GM23338 (cell line): Measurements from ENCODE around the gene POLE. TPM values are rescaled to one million over a fixed set of nuclear protein-coding genes. Genes with fewer than 3 reads are reported as not detected.

Source experiments
- ATAC-seq: fragments of 200-7000 bp; cut with Tn5 transposase; 3 replicates; pipeline ENCODE4 v1.9.1; 2020
- DNase-seq: peaks from one replicate; pipeline ENCODE4 v3.0.0-alpha.2; 2015; ENCODE audit warnings: low spot score
- H2AFZ ChIP-seq: fragments of 200-600 bp; sonication (generic); 2 replicates; pipeline ENCODE4 v1.8.0; 2016; ENCODE audit warnings: antibody characterized with exemption, mild to moderate bottlenecking, moderate library complexity
- H3F3A ChIP-seq: fragments of 200-600 bp; sonication (generic); replicated peaks from 2 replicates; pipeline ENCODE4 v1.8.0; 2017; ENCODE audit warnings: antibody characterized with exemption, mixed run types, low read depth
- H3K27ac ChIP-seq: fragments of 200-600 bp; sonication (generic); 2 replicates; pipeline ENCODE4 v1.6.1; 2016; ENCODE audit warnings: low read depth
- H3K27me3 ChIP-seq: fragments of 200-600 bp; sonication (generic); 2 replicates; pipeline ENCODE4 v1.8.0; 2016; ENCODE audit warnings: mild to moderate bottlenecking, mixed run types, moderate library complexity; ENCODE audit not compliant: insufficient read depth
- H3K36me3 ChIP-seq: fragments of 200-600 bp; sonication (generic); 2 replicates; pipeline ENCODE4 v1.8.0; 2016; ENCODE audit warnings: mild to moderate bottlenecking; ENCODE audit not compliant: insufficient read depth
- H3K4me1 ChIP-seq: fragments of 200-600 bp; sonication (generic); 2 replicates; pipeline ENCODE4 v1.8.0; 2016; ENCODE audit warnings: mild to moderate bottlenecking, moderate library complexity; ENCODE audit not compliant: insufficient read depth
- H3K4me2 ChIP-seq: fragments of 200-600 bp; sonication (generic); 2 replicates; pipeline ENCODE4 v1.7.1; 2017; ENCODE audit warnings: mixed run types
- H3K4me3 ChIP-seq: fragments of 200-600 bp; sonication (generic); 2 replicates; pipeline ENCODE4 v1.6.1; 2016; ENCODE audit warnings: mixed run types
- H3K79me2 ChIP-seq: fragments of 200-600 bp; sonication (generic); replicated peaks from 2 replicates; pipeline ENCODE4 v1.8.0; 2017; ENCODE audit warnings: mild to moderate bottlenecking; ENCODE audit not compliant: insufficient read depth
- H3K9me2 ChIP-seq: fragments of 200-600 bp; sonication (generic); 2 replicates; pipeline ENCODE4 v1.8.0; 2017; ENCODE audit not compliant: insufficient read depth
- H4K20me1 ChIP-seq: fragments of 200-600 bp; sonication (generic); replicated peaks from 2 replicates; pipeline ENCODE4 v1.8.0; 2017; ENCODE audit warnings: mild to moderate bottlenecking; ENCODE audit not compliant: insufficient read depth
- H3K27ac Mint-ChIP-seq: 2 replicates; pipeline ENCODE4 v1.8.0; 2020; ENCODE audit warnings: inconsistent platforms, mild to moderate bottlenecking, moderate library complexity, mixed read lengths
- H3K27me3 Mint-ChIP-seq: 3 replicates; pipeline ENCODE4 v1.8.0; 2022; ENCODE audit warnings: low read depth, mild to moderate bottlenecking, moderate library complexity, mixed read lengths, inconsistent platforms; ENCODE audit not compliant: insufficient read depth, poor library complexity
- H3K36me3 Mint-ChIP-seq: 3 replicates; pipeline ENCODE4 v1.8.0; 2021; ENCODE audit warnings: low read depth, mild to moderate bottlenecking, inconsistent platforms, moderate library complexity, mixed read lengths
- H3K4me1 Mint-ChIP-seq: 3 replicates; pipeline ENCODE4 v1.8.0; 2020; ENCODE audit warnings: mild to moderate bottlenecking, inconsistent platforms, mixed read lengths
- H3K4me3 Mint-ChIP-seq: 3 replicates; pipeline ENCODE4 v1.8.0; 2021; ENCODE audit warnings: moderate library complexity, mild to moderate bottlenecking, inconsistent platforms, mixed read lengths
- H3K9me3 Mint-ChIP-seq: 3 replicates; pipeline ENCODE4 v1.8.0; 2020; ENCODE audit warnings: moderate library complexity, mild to moderate bottlenecking, inconsistent platforms, mixed read lengths
- EZH2 ChIP-seq: fragments of 200-600 bp; sonication (generic); IDR thresholded peaks from one replicate; pipeline ENCODE4 v1.8.0; 2017; ENCODE audit warnings: antibody characterized with exemption, mild to moderate bottlenecking, low read depth; ENCODE audit not compliant: unreplicated experiment
- EZH2phosphoT487 ChIP-seq: fragments of 200-600 bp; sonication (generic); IDR thresholded peaks from one replicate; pipeline ENCODE4 v1.8.1; 2018; ENCODE audit warnings: antibody characterized with exemption; ENCODE audit not compliant: unreplicated experiment
- JUNB ChIP-seq: IDR thresholded peaks from one replicate; pipeline ENCODE4 v1.6.1; 2016; ENCODE audit warnings: antibody characterized with exemption; ENCODE audit not compliant: unreplicated experiment
- NANOG ChIP-seq: IDR thresholded peaks from 2 replicates; pipeline ENCODE4 v1.6.1; 2016; ENCODE audit warnings: antibody characterized with exemption, borderline replicate concordance
- POLR2AphosphoS5 ChIP-seq: IDR thresholded peaks from 2 replicates; pipeline ENCODE4 v1.6.1; 2016; ENCODE audit warnings: antibody characterized with exemption, low read depth
- STAT1 ChIP-seq: IDR thresholded peaks from one replicate; pipeline ENCODE4 v1.6.1; 2016; ENCODE audit warnings: antibody characterized with exemption; ENCODE audit not compliant: unreplicated experiment
- ZNF114 ChIP-seq: fragments of 250-450 bp; sonication (Bioruptor Pico); IDR thresholded peaks from 2 replicates; pipeline ENCODE4 v1.5.0; 2020; ENCODE audit warnings: mild to moderate bottlenecking, moderate library complexity
- ZNF331 ChIP-seq: fragments of 250-450 bp; sonication (Bioruptor Pico); IDR thresholded peaks from 2 replicates; pipeline ENCODE4 v1.5.0; 2020; ENCODE audit warnings: low read depth, mild to moderate bottlenecking, moderate library complexity
- polyA plus RNA-seq: library from polyadenylated mRNA; unstranded; fragments of >200 nt; fragmentation: Nextera tagmentation; extraction: Ambion mirVana; gene quantifications from 2 replicates; pipeline ENCODE4 v1.2.1, GENCODE V29; 2016
- total RNA-seq: library from RNA; depleted of rRNA; stranded (reverse); fragments of >200 nt; shearing (Covaris generic); gene quantifications from 2 replicates; pipeline ENCODE4 v1.2.3, GENCODE V29; 2014
- TF ChIP-seq, protein P1 (sequence below): IDR thresholded peaks from 2 replicates; pipeline ENCODE4 v1.6.1; 2016; ENCODE audit warnings: antibody characterized with exemption
- TF ChIP-seq, protein P2 (sequence below): fragments of 250-450 bp; sonication (Bioruptor Pico); IDR thresholded peaks from 2 replicates; pipeline ENCODE4 v1.5.0; 2020; ENCODE audit warnings: mild to moderate bottlenecking, moderate library complexity
- TF ChIP-seq, protein P3 (sequence below), 2 experiments: fragments of 200-600 bp in 1 of 2; sonication (generic) in 1 of 2; conservative IDR thresholded peaks; 2 replicates each; pipeline versions ENCODE4 v1.5.1 to v1.6.1; 2016 to 2017; ENCODE audit warnings: antibody characterized with exemption in 2 of 2, low read depth in 2 of 2, mild to moderate bottlenecking in 2 of 2, moderate library complexity in 1 of 2

POLE gene
- total and polyA plus RNA-seq, 2 experiments from 2014 or later: 33.6 to 125 TPM

DNA sequence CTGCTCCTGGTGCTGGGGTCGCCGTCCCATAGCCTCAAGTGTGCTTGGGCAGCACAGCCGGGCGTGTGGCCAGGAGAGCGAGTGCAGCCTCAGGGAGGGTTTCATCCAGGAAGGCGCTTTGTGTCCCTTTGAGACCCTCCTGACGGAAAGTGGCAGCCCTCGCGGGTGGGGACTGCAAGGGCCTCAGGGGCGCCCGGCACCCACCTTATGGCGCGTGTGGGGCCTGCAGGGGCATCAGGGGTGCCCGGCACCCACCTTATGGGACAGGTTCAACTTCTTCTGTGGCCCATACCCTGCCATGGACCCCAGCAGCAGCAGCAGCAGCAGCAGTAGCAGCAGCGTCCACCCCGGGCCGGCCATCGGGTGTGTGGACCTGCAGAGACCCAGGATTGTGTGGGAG is 81.2 kb downstream of the POLE start:
- Histone ChIP-seq H3K36me3 (no peaks in the 10 kb centered on the region), H3K27me3 (peaks cover 80% of the 10 kb centered on the region), H3K27ac (no peak overlapping the region), H4K20me1 (no peaks in the 10 kb centered on the region), H3K9me2 (no peaks in the 10 kb centered on the region), H3K4me3 (no peak overlapping the region), H3K79me2 (no peaks in the 10 kb centered on the region), H3K4me2 (no peak overlapping the region), H3K4me1 (no peaks in the 10 kb centered on the region), H2AFZ (no peak overlapping the region), H3F3A (0 out of 2 replicates have a peak, but pooled peaks cover 4% of the 10 kb centered on the region)
- H3K27me3 Mint-ChIP-seq: peaks cover 74% of the 10 kb centered on the region
- H3K27ac Mint-ChIP-seq: no peak overlapping the region
- H3K4me1 Mint-ChIP-seq: peaks cover 9% of the 10 kb centered on the region
- H3K36me3 Mint-ChIP-seq: no peaks in the 10 kb centered on the region
- DNase-seq: no peak
- peaks cover 5% of the 10 kb centered on the region; the same call in 1 of the 3 replicates for H3K9me3 Mint-ChIP-seq
- no peak for ATAC-seq
- TF ChIP-seq STAT1 (no peak), POLR2AphosphoS5 (no peak), EZH2phosphoT487 (no peak), NANOG (no peak), EZH2 (no peak), ZNF331 (no peak), JUNB (no peak), ZNF114 (CRISPR knock-in tag) (no peak)
- TF ChIP-seq, protein P1, sequence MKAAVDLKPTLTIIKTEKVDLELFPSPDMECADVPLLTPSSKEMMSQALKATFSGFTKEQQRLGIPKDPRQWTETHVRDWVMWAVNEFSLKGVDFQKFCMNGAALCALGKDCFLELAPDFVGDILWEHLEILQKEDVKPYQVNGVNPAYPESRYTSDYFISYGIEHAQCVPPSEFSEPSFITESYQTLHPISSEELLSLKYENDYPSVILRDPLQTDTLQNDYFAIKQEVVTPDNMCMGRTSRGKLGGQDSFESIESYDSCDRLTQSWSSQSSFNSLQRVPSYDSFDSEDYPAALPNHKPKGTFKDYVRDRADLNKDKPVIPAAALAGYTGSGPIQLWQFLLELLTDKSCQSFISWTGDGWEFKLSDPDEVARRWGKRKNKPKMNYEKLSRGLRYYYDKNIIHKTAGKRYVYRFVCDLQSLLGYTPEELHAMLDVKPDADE: no peak
- TF ChIP-seq, protein P2, sequence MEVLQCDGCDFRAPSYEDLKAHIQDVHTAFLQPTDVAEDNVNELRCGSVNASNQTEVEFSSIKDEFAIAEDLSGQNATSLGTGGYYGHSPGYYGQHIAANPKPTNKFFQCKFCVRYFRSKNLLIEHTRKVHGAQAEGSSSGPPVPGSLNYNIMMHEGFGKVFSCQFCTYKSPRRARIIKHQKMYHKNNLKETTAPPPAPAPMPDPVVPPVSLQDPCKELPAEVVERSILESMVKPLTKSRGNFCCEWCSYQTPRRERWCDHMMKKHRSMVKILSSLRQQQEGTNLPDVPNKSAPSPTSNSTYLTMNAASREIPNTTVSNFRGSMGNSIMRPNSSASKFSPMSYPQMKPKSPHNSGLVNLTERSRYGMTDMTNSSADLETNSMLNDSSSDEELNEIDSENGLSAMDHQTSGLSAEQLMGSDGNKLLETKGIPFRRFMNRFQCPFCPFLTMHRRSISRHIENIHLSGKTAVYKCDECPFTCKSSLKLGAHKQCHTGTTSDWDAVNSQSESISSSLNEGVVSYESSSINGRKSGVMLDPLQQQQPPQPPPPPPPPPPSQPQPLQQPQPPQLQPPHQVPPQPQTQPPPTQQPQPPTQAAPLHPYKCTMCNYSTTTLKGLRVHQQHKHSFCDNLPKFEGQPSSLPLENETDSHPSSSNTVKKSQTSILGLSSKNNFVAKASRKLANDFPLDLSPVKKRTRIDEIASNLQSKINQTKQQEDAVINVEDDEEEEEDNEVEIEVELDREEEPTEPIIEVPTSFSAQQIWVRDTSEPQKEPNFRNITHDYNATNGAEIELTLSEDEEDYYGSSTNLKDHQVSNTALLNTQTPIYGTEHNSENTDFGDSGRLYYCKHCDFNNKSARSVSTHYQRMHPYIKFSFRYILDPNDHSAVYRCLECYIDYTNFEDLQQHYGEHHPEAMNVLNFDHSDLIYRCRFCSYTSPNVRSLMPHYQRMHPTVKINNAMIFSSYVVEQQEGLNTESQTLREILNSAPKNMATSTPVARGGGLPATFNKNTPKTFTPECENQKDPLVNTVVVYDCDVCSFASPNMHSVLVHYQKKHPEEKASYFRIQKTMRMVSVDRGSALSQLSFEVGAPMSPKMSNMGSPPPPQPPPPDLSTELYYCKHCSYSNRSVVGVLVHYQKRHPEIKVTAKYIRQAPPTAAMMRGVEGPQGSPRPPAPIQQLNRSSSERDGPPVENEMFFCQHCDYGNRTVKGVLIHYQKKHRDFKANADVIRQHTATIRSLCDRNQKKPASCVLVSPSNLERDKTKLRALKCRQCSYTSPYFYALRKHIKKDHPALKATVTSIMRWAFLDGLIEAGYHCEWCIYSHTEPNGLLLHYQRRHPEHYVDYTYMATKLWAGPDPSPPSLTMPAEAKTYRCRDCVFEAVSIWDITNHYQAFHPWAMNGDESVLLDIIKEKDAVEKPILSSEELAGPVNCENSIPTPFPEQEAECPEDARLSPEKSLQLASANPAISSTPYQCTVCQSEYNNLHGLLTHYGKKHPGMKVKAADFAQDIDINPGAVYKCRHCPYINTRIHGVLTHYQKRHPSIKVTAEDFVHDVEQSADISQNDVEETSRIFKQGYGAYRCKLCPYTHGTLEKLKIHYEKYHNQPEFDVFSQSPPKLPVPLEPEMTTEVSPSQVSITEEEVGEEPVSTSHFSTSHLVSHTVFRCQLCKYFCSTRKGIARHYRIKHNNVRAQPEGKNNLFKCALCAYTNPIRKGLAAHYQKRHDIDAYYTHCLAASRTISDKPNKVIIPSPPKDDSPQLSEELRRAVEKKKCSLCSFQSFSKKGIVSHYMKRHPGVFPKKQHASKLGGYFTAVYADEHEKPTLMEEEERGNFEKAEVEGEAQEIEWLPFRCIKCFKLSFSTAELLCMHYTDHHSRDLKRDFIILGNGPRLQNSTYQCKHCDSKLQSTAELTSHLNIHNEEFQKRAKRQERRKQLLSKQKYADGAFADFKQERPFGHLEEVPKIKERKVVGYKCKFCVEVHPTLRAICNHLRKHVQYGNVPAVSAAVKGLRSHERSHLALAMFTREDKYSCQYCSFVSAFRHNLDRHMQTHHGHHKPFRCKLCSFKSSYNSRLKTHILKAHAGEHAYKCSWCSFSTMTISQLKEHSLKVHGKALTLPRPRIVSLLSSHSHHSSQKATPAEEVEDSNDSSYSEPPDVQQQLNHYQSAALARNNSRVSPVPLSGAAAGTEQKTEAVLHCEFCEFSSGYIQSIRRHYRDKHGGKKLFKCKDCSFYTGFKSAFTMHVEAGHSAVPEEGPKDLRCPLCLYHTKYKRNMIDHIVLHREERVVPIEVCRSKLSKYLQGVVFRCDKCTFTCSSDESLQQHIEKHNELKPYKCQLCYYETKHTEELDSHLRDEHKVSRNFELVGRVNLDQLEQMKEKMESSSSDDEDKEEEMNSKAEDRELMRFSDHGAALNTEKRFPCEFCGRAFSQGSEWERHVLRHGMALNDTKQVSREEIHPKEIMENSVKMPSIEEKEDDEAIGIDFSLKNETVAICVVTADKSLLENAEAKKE (CRISPR knock-in tag): no peak
- TF ChIP-seq, protein P3, sequence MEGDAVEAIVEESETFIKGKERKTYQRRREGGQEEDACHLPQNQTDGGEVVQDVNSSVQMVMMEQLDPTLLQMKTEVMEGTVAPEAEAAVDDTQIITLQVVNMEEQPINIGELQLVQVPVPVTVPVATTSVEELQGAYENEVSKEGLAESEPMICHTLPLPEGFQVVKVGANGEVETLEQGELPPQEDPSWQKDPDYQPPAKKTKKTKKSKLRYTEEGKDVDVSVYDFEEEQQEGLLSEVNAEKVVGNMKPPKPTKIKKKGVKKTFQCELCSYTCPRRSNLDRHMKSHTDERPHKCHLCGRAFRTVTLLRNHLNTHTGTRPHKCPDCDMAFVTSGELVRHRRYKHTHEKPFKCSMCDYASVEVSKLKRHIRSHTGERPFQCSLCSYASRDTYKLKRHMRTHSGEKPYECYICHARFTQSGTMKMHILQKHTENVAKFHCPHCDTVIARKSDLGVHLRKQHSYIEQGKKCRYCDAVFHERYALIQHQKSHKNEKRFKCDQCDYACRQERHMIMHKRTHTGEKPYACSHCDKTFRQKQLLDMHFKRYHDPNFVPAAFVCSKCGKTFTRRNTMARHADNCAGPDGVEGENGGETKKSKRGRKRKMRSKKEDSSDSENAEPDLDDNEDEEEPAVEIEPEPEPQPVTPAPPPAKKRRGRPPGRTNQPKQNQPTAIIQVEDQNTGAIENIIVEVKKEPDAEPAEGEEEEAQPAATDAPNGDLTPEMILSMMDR (conservative IDR thresholded peaks at IDR 0.05; ENCODE audit: low read depth in 2 of 2): no peak
- no peak overlapping the region for H3K4me3 Mint-ChIP-seq
